HFFc6 (cell line): ENCODE results near the gene PCDH10. TPM values are rescaled to one million over a fixed set of nuclear protein-coding genes. Genes with fewer than 3 reads are reported as not detected.

Experiments
- DNase-seq: peaks from one replicate; pipeline ENCODE4 v3.0.0-alpha.2; 2018
- H3K27ac Mint-ChIP-seq: 2 replicates; pipeline ENCODE4 v1.8.0; 2020; ENCODE audit warnings: mild to moderate bottlenecking, mixed read lengths
- H3K27me3 Mint-ChIP-seq: 2 replicates; pipeline ENCODE4 v1.8.0; 2021; ENCODE audit warnings: mild to moderate bottlenecking, moderate library complexity, mixed read lengths; ENCODE audit not compliant: insufficient read depth
- H3K36me3 Mint-ChIP-seq: 2 replicates; pipeline ENCODE4 v1.8.0; 2021; ENCODE audit warnings: low read depth, mixed read lengths
- H3K4me1 Mint-ChIP-seq: 2 replicates; pipeline ENCODE4 v1.8.0; 2020; ENCODE audit warnings: low read depth, mixed read lengths
- H3K4me3 Mint-ChIP-seq: 2 replicates; pipeline ENCODE4 v1.8.0; 2020; ENCODE audit warnings: mild to moderate bottlenecking, moderate library complexity, mixed read lengths
- H3K9me3 Mint-ChIP-seq: 2 replicates; pipeline ENCODE4 v1.8.0; 2020; ENCODE audit warnings: mild to moderate bottlenecking, mixed read lengths
- CTCF ChIP-seq: fragments of 200-600 bp; sonication (generic); IDR thresholded peaks from 2 replicates; pipeline ENCODE4 v1.5.0; 2021; ENCODE audit warnings: antibody characterized with exemption, mild to moderate bottlenecking
- long read RNA-seq: library from polyadenylated mRNA; unstranded; transcript quantifications from one replicate; pipeline ENCODE4 v2.0.0, GENCODE V29; 2019
- total RNA-seq, 6 experiments: library from RNA; stranded (reverse); fragmentation: NEBNext Ultra II Directional; extraction: Animal tissue kit (Norgen Biotek cat#: 25700); gene quantifications; 2 replicates in 1 of 6; 3 replicates in 5 of 6; pipeline ENCODE4 v1.2.3, GENCODE V29; 2021

The PCDH10 gene
- total RNA-seq = 100 to 1,000 TPM in 1 of 6 experiments, 10 to 100 TPM in 5; 25.2 to 151 (median 26.8) TPM
- long read RNA-seq, full-length matches to known transcripts = 34 of 48 reads
- long read RNA-seq, partial matches to known transcripts = 6 of 48 reads
- long read RNA-seq, other reads (novel, unspliced or antisense) = 8 of 48 reads

- H3K4me1 Mint-ChIP-seq = peaks cover 49% of the 10 kb centered on the region
- H3K27ac Mint-ChIP-seq = peak within 1 kb of the TSS; percentile 73
- peaks cover 15% of the 10 kb centered on the region for H3K27me3 Mint-ChIP-seq
Observed at GRCh38 chr4:133148690-133149363, at the start of gene PCDH10. Gene PCDH10, plus strand, starts transcription at chr4:133149294. Its CDS starts 847 bp downstream, at chr4:133150141.

DNA sequence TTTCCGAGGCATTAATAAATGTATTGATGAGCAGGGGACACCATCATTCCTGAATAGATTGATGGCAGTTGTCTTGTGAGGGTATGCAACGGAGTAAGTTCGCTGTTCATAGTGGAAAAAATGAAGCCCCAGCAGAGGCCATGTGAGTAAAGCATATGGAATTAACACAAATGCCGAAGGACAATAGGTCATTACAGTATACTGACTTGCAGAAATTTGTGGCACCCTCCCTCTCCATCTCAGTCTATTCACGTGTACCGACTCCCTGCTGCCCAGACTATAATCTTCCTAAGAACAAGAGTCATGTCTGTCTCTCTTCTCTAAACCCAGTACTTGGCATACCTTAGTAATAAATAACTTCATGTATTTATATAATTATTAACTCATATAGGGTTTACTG lies 47.1 kb upstream of the PCDH10 start:
- DNase-seq = no peak
- peaks cover 7% of the 10 kb centered on the region; the same call in 1 of the 2 replicates for H3K4me1 Mint-ChIP-seq
- H3K27me3 Mint-ChIP-seq = no peaks in the 10 kb centered on the region
- TF ChIP-seq CTCF = no peak
- no peak overlapping the region for H3K27ac Mint-ChIP-seq
- no peaks in the 10 kb centered on the region; the same call in 1 of the 2 replicates for H3K36me3 Mint-ChIP-seq
- peaks cover 4% of the 10 kb centered on the region for H3K9me3 Mint-ChIP-seq
- no peak overlapping the region for H3K4me3 Mint-ChIP-seq

More at GRCh38 chr4:133148690-133149363, at the start of gene PCDH10:
- peaks cover 5% of the 10 kb centered on the region; the same call in 1 of the 2 replicates for H3K36me3 Mint-ChIP-seq
- peak; percentile 17; the same call in 1 of the 2 replicates for TF ChIP-seq CTCF
- H3K4me3 Mint-ChIP-seq = peak within 1 kb of the TSS; percentile 95
- DNase-seq = peak; percentile 97
- H3K9me3 Mint-ChIP-seq = no peaks in the 10 kb centered on the region

GRCh38 chr4:133102612-133103409 lies 46.3 kb upstream of the PCDH10 start:
- H3K36me3 Mint-ChIP-seq = no peaks in the 10 kb centered on the region; the same call in 1 of the 2 replicates
- H3K9me3 Mint-ChIP-seq = peaks cover 4% of the 10 kb centered on the region
- peak; percentile 44; the same call in 1 of the 2 replicates for TF ChIP-seq CTCF
- H3K27me3 Mint-ChIP-seq = no peaks in the 10 kb centered on the region
- H3K4me1 Mint-ChIP-seq = peaks cover 7% of the 10 kb centered on the region; the same call in 1 of the 2 replicates
- peak; percentile 14 for DNase-seq
- no peak overlapping the region for H3K27ac Mint-ChIP-seq
- no peak overlapping the region for H3K4me3 Mint-ChIP-seq

DNA sequence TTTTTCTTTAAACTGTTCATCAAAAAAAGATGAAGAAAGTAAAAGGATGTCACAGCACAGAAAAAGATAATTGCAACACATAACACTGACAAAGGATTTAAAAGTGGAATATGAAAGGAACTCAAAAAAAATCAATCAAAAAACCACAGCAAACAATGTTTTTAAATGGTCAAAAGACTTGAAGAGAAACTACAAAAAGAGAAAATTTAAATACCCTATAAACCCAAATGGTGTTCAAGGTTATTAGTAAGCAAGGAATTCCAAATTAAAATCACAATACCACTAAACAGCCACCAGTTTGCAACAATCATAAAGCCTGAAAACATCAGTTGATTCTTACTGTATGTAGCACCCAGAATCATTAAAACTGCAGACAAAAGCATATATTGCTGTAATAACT lies 36.5 kb upstream of the PCDH10 start:
- no peak overlapping the region for H3K27ac Mint-ChIP-seq
- H3K4me3 Mint-ChIP-seq = no peak overlapping the region
- no peaks in the 10 kb centered on the region for H3K9me3 Mint-ChIP-seq
- no peaks in the 10 kb centered on the region for H3K4me1 Mint-ChIP-seq
- no peak for DNase-seq
- H3K36me3 Mint-ChIP-seq = no peaks in the 10 kb centered on the region
- no peak for TF ChIP-seq CTCF
- H3K27me3 Mint-ChIP-seq = no peaks in the 10 kb centered on the region

GRCh38 chr4:133124746-133125145 lies 24.3 kb upstream of the PCDH10 start:
- Mint-ChIP-seq H3K27me3 (no peaks in the 10 kb centered on the region), H3K4me3 (no peak overlapping the region), H3K4me1 (peaks cover 15% of the 10 kb centered on the region), H3K9me3 (peaks cover 4% of the 10 kb centered on the region; the same call in 1 of the 2 replicates), H3K27ac (no peak overlapping the region), H3K36me3 (no peaks in the 10 kb centered on the region)
- TF ChIP-seq CTCF = no peak
- no peak for DNase-seq
